NT2/D1 (cell line): Measurements from ENCODE around the gene GNB1.

Experiments
- SUZ12 ChIP-seq: IDR thresholded peaks from 2 replicates; pipeline ENCODE4 v1.6.1; 2011; ENCODE audit not compliant: insufficient read length, insufficient read depth; ENCODE audit errors: extremely low read depth
- YY1 ChIP-seq: IDR thresholded peaks from 2 replicates; pipeline ENCODE4 v1.6.1; 2011; ENCODE audit not compliant: insufficient read length, insufficient read depth

- TF ChIP-seq SUZ12, result no peak
- no peak for TF ChIP-seq YY1
Observed at GRCh38 chr1:1775327-1776226, 115.3 kb downstream of the GNB1 start.
